Omental fat pad (tissue), 4 donors: ENCODE results near the gene ACAN. TPM values are rescaled to one million over a fixed set of nuclear protein-coding genes. Genes with fewer than 3 reads are reported as not detected.

Experiments used
- ATAC-seq: fragments of 150-250 bp; one replicate; pipeline ENCODE4 v1.9.1; 2016; ENCODE audit warnings: mild to moderate bottlenecking, moderate library complexity; ENCODE audit not compliant: low FRiP score
- DNase-seq: peaks from one replicate; pipeline ENCODE4 v3.0.0-alpha.2; 2019; ENCODE audit warnings: low spot score
- CTCF ChIP-seq, 3 donors: fragments of 450-650 bp; IDR thresholded peaks; one replicate each; pipeline ENCODE4 v1.5.1; 2016 to 2017; ENCODE audit warnings: antibody characterized with exemption in 3 of 3, mild to moderate bottlenecking in 3 of 3, moderate library complexity in 2 of 3
- total RNA-seq, 4 donors: library from RNA; depleted of rRNA; stranded (reverse); fragments of >200 nt; gene quantifications; one replicate each; pipeline ENCODE4 v1.1.0, GENCODE V29; 2016

Gene ACAN
- total RNA-seq, 4 donors from 2014 or later: 0.06 to 0.12 TPM; not detected in 2

- DNase-seq: no peak
- TF ChIP-seq CTCF (IDR thresholded peaks at IDR 0.05): no peak
- ATAC-seq: no peak
These were observed 103.9 kb downstream of the ACAN start for GRCh38 chr15:88907111-88907510.

GRCh38 chr15:88908123-88908522 lies 104.9 kb downstream of the ACAN start:
- ATAC-seq (no peak), DNase-seq (no peak)
- TF ChIP-seq CTCF (IDR thresholded peaks at IDR 0.05): no peak

GRCh38 chr15:88908697-88909621 lies 105.7 kb downstream of the ACAN start:
- no peak for TF ChIP-seq CTCF (IDR thresholded peaks at IDR 0.05)
- DNase-seq: no peak
- no peak for ATAC-seq

- ATAC-seq (no peak), DNase-seq (no peak)
- no peak for TF ChIP-seq CTCF (IDR thresholded peaks at IDR 0.05)
These were observed 107.0 kb downstream of the ACAN start for GRCh38 chr15:88909956-88910831.

GRCh38 chr15:88911766-88912118 lies 108.5 kb downstream of the ACAN start:
- ATAC-seq (no peak), DNase-seq (no peak)
- no peak for TF ChIP-seq CTCF (IDR thresholded peaks at IDR 0.05)

GRCh38 chr15:88912500-88912921 lies 109.3 kb downstream of the ACAN start:
- no peak for DNase-seq
- TF ChIP-seq CTCF (IDR thresholded peaks at IDR 0.05): no peak
- ATAC-seq: peak; percentile 10
